Muscle of arm (tissue), 12 donors: ENCODE data around the gene EPB41L1. TPM values are rescaled to one million over a fixed set of nuclear protein-coding genes. Genes with fewer than 3 reads are reported as not detected.

ENCODE experiments used
- DNase-seq: peaks from one replicate; pipeline ENCODE4 v3.0.0-alpha.2; 2013
- polyA plus RNA-seq, 12 donors: library from polyadenylated mRNA; unstranded; fragments of 120-200 nt; gene quantifications; one replicate each; pipeline ENCODE4 v1.2.1, GENCODE V29; 2013; ENCODE audit not compliant: insufficient read length in 12 of 12

Gene EPB41L1
- polyA plus RNA-seq, 12 donors: 20.0 to 42.1 (median 23.3) TPM; not detected in 1

DNA sequence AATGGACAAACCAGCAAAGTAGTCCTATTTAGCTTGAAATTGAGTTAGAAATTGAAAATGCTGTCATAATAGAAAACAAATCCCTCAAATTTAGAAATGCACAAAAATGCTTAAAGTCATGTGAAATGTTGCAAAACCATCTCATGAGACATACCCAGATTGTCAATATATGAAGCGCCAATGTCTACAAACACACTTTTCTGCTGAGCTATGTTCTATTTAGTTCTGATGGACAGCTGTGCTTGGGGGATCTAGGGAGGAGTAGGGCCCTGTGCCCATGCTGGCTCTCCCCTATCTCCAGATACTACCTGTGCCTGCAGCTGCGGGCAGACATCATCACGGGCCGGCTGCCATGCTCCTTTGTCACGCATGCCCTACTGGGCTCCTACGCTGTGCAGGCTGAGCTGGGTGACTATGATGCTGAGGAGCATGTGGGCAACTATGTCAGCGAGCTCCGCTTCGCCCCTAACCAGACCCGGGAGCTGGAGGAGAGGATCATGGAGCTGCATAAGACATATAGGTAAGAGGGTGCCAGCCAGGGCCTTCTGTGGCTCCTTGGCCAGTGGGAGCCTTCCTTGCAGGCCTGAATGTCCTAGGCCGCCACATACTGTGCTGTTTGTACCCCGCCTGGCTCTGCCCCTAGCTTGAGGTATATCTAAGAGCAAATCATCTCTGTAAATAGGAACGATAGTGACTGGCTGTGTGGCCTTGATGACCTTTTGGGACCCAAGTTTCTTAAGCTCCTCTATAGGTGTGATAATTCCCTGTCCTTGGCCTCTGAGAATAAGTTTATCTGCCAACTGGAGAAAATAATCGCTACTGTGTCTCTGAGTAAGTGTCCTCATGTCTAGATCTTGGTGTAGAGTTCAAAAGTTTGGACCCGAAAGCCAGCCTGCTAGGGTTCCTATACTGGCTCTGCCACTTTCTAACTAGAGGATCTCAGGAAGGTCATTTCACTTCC is 30.6 kb downstream of the EPB41L1 start:
- DNase-seq: no peak

DNA sequence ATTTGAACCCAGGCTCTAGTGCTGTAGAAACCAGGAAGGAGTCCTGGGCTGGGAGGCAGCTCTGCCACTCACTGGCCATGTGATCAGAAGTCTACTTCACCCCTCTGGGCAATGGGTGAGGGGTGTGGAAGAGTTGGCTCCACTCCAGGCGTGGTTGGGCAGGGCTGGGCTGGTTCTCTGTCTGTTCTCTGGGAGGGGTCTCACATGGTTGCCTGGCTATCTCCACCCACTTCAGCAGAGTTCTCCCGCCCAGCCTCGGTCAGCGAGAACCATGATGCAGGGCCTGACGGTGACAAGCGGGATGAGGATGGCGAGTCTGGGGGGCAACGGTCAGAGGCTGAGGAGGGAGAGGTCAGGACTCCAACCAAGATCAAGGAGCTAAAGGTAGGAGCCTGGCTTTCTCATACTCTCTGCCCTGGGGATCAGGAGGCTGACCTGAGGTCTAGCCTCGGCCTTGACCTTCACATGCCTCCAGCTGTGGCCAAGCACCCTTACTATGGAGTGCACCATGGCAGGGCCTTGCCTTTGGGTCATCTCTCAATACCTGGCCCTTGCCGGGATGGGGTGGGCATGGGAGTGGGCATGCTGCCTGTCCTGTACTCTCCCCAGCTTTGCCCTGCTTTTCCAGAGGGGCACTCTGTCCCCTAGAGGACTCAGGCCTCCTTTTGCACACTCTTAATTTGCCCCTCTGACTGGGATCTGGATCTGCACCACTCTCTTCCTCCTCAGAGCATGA is 39.6 kb downstream of the EPB41L1 start:
- DNase-seq: no peak

DNA sequence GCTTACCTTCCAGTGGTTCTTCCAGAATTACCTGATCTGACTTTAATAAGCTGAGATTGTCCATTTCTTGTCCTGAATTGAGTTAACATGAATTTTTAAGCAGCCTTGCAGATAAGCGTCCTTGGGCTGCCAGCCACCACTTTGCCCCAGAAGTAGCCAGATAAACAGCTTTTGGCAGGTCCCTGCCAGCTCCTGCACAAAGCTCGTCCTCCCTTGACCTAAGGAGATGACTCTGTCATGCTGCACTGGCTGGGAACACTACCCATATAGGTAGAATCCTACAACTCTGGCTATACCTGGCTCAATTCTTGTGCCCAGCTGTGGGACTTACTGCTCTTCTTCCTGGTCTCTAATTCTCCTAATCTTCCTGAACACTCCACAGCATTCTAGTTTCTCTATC is 42.1 kb downstream of the EPB41L1 start:
- no peak for DNase-seq

DNA sequence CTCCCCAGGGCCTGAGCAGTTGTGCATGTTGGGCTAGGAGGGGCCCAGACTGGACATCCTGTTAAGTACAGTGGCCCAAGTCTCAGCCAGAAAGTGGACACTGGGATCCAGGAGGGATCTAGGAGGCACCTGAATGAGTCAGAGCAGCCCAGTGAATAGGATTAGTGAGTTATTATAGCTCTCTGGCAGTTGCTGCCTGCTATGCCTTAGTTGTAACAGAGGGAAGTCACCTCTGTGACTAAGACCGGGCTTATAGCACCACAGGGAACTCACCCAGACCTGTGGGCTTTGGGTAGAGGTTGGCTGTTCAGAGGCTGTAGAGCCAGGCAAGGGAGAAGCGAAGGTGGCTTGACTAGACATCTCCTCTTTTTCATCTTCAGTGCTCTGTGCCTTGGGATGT is 42.7 kb downstream of the EPB41L1 start:
- DNase-seq: no peak

DNA sequence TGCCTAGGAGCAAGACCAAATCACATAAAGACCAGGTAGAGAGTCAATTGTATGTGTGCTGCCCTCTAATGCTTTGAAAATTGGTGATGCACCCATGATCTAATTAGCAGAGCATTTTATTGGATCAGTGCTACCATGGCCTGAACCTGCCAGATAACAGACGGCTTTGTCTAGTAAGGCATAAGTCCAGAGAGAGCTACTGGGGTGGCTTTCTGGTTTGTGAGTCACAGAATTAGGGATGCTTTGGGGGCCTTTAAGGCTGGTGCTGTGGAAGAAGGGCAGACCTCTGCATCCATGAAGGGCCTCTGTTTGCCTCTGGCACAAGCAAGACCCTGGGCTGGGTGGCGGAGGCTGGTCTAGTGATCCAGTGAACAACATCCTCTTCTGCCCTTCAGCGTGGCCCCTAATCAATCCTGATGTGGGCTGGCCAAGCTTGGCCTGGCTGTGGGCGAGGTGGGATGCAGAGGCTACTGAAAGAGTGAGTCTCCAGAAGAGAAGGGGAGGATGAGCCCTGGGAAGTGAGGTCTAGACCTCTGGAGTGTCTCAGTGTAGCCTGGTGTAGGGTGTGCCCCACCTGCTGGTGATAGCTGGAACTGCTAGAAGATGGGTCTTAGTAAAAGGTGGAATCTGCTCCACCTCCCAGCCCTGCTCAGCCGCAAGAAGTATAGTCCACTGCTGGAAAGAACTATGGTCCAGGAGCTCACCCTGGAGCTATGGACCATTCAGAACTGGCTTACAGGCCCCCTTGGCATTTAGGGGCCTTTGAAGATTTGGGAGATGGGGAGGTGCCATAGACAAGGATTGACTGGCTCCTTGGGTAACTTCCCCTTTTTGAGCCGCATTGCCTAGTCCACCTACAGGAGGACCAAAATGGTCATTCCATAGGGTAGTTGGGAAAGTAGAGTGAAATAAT is 45.1 kb downstream of the EPB41L1 start:
- peak; percentile 79 for DNase-seq

DNA sequence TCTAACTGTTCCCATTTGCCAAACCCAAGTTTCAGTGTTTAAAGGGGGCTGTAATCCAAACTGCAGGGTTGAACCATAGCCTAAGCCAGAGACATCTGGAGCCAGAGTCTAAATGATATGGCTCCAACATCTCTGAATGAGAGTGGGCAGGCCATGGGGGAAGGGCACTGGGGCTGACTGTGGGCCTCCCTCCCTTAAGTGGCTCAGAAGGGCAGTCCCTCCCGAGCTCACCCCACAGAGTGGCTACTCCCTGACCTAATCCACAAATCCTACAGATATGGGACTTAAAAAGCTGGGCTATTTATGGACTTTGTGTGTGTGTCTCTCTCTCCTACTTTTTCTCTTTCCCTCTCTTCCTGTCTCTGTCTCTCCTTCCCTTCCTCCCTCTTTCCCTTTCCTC is 45.9 kb downstream of the EPB41L1 start:
- no peak for DNase-seq

DNA sequence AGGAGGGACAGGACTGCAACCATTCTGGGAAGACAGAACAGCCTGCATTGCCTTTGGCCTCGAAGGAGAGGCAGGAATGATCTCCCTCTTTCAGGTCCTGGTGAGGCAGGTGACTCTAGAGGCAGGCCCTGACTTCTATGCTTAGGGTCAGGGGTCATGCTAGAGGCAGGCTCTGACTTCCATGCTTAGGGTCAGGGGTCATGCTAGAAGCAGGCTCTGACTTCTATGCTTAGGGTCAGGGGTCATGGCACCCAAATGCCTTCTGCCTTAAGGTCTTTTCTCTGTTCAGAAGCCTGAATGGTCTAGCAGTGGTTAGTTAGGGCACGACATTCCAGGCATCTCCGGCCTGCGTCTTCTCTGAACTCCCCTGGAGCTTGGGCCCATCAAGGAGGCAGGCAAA is 46.7 kb downstream of the EPB41L1 start:
- no peak for DNase-seq

DNA sequence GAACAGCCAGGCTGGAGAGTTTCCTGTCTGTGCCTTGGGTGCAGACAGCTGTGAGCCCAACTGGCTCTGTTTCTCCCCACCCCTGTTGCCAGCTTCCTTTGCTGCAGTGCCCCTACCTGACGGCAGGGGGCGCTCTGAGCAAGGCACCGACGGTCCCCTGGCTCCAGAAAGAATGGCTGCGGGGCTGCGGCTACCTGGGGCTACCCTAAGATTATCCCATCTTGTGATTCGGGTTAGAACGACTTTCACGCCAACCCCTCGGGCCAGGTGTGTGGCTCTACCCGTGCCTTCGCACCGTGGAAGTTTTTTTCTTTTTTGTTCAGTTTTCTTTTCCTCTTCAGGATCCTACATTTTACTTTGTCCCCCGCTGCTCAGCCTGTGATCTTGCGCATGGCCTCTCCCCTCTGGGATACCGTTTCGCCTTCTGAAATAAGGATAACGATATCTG is 48.4 kb downstream of the EPB41L1 start:
- DNase-seq: peak; percentile 56

DNA sequence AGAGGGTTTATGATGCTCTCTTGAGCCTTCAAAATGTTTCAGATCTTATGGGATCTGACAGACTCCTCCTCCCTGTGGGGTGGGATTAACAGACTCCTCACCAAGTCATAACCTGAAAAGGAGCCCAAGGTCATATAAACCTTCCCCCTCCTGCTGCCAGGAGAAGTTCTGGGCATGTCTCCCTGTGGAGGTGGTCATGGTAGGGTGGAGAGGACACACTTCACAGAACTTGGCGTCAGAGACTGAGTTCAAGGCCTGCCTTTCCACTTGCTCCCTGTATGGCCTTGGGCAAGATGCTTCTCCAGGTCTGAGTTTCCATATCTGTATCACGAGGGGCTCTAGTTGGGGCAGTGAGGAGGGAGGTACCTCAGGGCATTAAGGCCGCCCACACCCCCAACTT is 49.3 kb downstream of the EPB41L1 start:
- DNase-seq: no peak

DNA sequence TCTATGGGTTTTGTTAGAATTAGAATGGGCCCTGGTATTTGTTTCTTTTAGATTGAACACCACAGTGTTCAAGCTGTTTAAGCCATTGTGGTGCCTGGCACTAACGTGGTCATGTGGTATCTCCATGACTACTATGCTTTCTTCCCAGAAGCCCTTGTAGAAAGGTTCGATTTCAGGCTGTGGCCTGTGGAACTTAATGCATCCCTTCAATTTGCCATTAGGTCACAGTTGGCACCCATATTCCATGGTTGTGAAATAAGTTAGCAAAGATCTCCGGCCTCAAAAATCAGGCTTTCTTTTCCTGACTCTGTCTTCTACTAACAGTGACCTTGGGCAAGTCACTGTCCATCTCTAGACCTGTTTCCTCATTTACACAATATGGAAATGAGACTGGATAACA is 50.5 kb downstream of the EPB41L1 start:
- DNase-seq: no peak

DNA sequence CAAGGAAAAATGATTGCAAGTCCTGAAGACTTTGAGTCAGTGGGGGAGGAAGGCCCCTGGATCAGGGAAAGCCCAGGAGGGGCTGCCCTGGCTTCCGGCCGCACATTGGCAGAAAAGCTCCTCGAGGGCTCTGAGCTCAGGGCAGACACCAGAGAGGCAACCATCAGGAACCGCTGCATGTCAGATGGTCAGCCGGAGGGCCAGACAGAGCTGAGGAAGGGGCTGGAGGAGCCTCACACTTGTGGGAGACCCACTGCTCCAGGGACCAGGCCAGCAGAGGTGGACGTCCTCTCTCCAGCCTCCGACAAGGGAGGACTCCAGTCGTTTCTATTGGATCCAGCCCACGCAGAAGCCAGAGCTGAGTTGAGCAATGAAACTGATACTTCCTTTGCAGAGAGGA is 51.5 kb downstream of the EPB41L1 start:
- no peak for DNase-seq

DNA sequence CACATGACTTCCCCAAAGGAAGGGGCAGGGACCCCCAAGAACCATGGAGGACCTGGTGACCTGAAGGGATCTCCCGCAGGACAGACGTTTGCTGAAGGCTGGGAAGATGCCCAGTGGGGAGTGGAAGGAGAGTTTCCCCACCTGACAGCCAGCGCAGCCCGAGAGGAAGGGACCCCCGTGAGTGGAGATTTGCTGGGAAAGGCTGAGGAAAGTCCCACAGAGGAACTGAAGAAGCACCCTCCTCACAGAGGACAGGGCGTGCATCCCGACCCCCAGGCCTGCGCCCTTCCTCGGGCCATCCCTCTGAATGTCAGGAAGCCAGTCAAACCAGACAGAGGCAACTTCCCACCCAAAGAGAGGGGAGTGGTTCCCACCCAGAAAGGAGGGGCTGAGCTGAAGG is 52.1 kb downstream of the EPB41L1 start:
- DNase-seq: no peak

DNA sequence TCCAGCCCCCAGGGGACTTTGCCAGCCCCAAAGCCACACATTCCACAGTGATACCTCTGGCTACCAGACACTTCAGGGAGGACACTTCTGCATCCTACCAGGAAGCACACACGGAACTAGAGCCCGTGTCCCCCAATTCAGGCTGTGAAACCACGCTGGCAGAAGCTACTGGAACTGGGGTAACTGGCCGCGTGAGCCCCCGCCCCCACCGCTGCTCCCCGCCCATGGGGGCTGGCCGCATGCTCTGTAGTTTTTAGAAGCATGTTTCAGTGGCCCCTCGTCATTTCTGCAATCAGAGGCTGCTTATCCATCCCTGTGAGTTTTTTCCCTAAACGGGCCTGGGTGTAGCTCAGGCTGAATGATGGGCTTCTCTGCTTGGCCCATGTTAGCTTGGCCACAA is 53.1 kb downstream of the EPB41L1 start:
- DNase-seq: no peak

DNA sequence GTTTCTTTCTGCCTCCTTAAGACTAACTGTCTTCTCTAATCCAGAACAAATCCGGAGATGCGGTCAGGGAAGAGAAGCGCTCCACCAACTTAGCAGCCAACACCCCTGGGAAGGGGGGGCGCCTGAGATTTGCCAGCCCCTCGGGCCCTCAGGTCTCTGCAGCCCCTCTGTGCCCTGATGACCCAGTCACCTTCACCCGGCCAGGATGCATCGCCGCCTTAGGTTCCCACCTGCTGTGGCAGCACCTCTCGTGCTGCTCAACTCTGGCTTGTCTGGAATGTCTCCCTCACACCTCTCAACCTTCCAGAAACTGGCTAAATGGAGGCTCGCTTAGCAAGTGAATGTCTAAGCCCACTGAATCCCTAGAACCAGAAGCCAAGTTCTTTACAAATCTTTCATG is 53.7 kb downstream of the EPB41L1 start:
- no peak for DNase-seq

DNA sequence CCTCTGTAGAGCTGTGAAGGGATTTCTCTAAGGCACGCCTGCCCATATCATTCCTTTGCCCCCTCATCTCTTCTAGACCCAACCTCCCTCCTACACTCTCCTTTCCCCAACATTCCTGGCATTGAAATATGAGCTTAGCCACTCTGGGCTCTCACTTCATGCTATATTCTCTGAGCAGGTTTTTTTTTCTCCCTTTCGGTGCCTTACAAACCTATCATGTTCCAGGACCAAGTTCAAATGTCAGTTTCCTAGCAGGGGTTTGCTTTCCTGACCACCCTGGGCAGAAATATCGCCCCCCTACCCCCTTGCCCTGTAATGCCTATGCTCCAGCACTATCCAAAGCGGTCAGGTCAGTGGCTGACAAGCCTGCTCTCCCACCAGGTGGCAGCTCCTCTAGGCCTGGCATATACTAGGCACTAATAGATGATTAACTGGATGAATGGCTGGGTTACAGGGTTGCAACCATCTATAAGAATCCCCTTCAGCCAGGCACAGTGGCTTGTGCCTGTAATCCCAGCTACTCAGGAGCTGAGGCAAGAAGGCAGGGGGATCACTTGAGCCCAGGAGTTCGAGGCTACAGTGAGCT is 56.0 kb downstream of the EPB41L1 start:
- DNase-seq: no peak

DNA sequence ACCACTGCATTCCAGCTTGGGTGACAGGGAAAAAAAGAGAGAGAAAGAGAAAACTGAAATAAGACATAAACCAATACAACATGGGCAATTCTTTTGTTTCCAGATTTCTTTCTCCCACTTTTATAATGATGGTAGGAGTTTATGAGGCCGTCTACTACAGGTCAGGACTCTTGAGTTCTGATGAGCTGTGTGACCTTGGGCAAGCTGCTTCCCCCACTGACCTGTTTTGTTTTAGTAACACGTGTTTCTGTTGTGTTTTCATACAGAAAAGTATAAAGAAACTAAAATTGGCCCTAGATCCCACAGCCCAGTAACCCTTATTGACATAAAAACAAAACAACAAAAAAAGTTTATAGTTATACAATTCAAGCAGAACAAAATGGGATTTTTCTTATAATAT is 58.8 kb downstream of the EPB41L1 start:
- DNase-seq: no peak

DNA sequence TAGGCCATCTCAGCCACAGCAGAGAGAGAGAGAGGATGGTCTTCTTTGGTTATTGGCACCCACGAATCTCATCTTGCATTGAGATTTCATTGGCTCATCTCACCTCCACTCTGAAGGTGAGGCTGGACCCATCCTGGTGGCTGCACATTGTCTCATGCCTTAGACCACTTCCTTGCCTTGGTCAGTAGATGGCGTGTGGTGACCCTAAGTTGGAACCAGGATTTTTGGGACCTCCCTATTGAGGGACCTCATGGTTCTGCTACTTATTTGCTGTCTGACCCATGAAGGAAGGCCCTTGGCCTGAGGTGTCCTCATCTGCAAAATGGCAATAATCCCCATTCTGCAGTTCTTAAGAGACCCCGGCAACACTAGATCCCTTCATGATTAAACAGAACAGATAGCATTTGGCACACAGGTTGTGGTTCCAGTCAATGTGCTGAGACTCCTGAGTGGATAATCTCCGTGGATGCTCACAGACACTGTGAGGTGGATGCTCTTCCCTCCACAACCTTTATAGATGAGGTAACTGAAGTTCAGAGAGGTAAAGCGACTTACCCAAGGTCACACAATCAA is 60.2 kb downstream of the EPB41L1 start:
- DNase-seq: no peak

DNA sequence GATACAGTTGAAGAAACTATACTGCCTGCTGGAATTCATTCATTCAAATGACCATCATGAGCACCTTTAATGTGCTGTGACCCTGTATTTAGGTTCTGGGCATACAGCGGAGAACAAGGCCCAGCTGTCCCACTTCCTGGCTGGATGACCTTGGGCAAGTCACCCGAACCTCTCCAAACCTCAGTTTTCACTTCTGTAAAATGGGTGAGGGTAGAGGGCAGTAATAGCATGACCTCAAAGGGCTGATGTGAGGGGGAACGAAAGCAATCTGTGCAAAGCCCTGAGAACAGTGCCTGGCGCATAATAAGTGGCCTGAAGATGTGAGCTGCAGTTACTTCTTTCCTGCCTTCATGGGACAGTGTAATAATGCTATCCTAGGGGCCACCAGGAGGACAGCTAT is 61.2 kb downstream of the EPB41L1 start:
- no peak for DNase-seq

DNA sequence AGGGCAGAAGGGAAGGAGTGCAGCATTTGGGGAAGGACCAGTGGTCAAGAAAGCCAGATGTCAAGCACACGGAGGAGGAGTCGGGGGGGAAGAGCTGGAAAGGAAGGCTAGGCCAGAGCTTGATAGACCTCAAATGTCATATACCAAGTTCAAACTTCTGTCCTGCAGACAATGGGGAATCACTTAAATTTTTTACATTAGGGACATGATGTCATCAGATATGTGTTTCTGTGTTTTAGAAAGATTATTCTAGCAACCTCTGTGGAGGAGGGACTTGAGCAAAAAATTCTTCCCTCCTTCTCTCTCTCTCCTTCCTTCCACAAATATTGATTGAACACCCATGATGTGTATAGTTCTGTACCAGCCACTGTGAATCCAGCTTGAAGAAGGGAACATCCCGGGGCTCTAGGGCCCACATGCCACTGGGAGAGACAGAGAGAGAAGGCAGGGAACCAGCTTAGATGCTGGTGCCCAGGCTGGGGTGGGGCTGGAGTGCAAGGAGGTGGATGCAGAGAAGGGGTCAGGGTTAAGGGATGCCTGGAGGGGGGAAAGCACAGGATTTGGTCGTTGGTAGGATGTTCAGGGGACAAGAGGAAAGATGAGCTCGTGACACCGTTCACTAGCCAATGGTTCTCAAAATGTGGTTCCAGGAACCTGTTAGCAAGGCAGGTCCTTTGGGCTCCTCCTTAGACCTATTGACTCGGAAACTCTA is 61.9 kb downstream of the EPB41L1 start:
- DNase-seq: no peak

DNA sequence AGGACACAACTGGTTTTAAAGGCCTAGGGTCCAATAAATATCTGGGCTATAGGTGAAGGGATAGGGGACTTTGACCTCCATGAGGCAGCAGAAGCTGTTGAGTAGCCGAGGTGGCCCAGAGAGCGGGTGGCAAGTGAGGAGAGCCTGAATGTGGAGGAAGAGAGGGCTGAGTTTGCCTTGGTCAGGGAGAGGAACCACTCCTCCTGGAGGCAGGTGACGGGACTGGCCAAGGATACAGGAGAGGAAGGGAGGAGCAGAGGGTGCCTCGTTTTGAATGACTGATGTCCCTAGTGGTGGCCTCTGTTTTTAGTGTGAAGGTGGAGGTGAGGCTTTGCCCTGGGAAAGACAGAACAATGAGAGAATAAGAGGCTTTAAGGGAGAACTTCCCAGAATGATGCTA is 62.7 kb downstream of the EPB41L1 start:
- no peak for DNase-seq
